Measurements from ENCODE around the gene ZDHHC14.

Gene ZDHHC14

GRCh38 chr6:157637516-157637915 lies 256.5 kb downstream of the ZDHHC14 start:
- Mint-ChIP-seq H3K4me1 (ENCODE audit: low read depth) (peaks cover 6% of the 10 kb centered on the region), H3K27me3 (ENCODE audit: low read depth) (peaks cover 9% of the 10 kb centered on the region), H3K27ac (no peak overlapping the region), H3K4me3 (no peak overlapping the region), H3K36me3 (ENCODE audit: low read depth) (peaks cover 1% of the 10 kb centered on the region), H3K9me3 (no peaks in the 10 kb centered on the region)

GRCh38 chr6:157637941-157638662 lies 257.1 kb downstream of the ZDHHC14 start:
- Mint-ChIP-seq H3K4me3 (no peak overlapping the region), H3K9me3 (no peaks in the 10 kb centered on the region), H3K4me1 (ENCODE audit: low read depth) (peaks cover 6% of the 10 kb centered on the region), H3K36me3 (ENCODE audit: low read depth) (peaks cover 1% of the 10 kb centered on the region), H3K27ac (no peak overlapping the region), H3K27me3 (ENCODE audit: low read depth) (peaks cover 9% of the 10 kb centered on the region)

- Mint-ChIP-seq H3K4me3 (no peak overlapping the region), H3K27ac (no peak overlapping the region), H3K9me3 (no peaks in the 10 kb centered on the region), H3K36me3 (ENCODE audit: low read depth) (peaks cover 1% of the 10 kb centered on the region), H3K4me1 (ENCODE audit: low read depth) (peaks cover 6% of the 10 kb centered on the region), H3K27me3 (ENCODE audit: low read depth) (peaks cover 9% of the 10 kb centered on the region)
Measured at GRCh38 chr6:157638779-157639178, 257.8 kb downstream of the ZDHHC14 start.

GRCh38 chr6:157640746-157641451 lies 259.9 kb downstream of the ZDHHC14 start:
- H3K36me3 Mint-ChIP-seq (ENCODE audit: low read depth): peaks cover 2% of the 10 kb centered on the region
- no peak overlapping the region for H3K4me3 Mint-ChIP-seq
- H3K4me1 Mint-ChIP-seq (ENCODE audit: low read depth): peaks cover 6% of the 10 kb centered on the region
- H3K27me3 Mint-ChIP-seq (ENCODE audit: low read depth): peaks cover 9% of the 10 kb centered on the region
- no peak overlapping the region for H3K27ac Mint-ChIP-seq
- no peaks in the 10 kb centered on the region for H3K9me3 Mint-ChIP-seq

GRCh38 chr6:157641837-157642236 lies 260.8 kb downstream of the ZDHHC14 start:
- Mint-ChIP-seq H3K4me1 (ENCODE audit: low read depth) (peaks cover 6% of the 10 kb centered on the region), H3K27me3 (ENCODE audit: low read depth) (peaks cover 7% of the 10 kb centered on the region), H3K4me3 (no peak overlapping the region), H3K27ac (no peak overlapping the region), H3K9me3 (no peaks in the 10 kb centered on the region), H3K36me3 (ENCODE audit: low read depth) (peaks cover 3% of the 10 kb centered on the region)

GRCh38 chr6:157642736-157643135 lies 261.7 kb downstream of the ZDHHC14 start:
- Mint-ChIP-seq H3K4me3 (no peak overlapping the region), H3K4me1 (ENCODE audit: low read depth) (peaks cover 14% of the 10 kb centered on the region), H3K36me3 (ENCODE audit: low read depth) (peaks cover 8% of the 10 kb centered on the region), H3K27ac (no peak overlapping the region), H3K9me3 (no peaks in the 10 kb centered on the region), H3K27me3 (ENCODE audit: low read depth) (peaks cover 4% of the 10 kb centered on the region)

- Mint-ChIP-seq H3K27ac (no peak overlapping the region), H3K36me3 (ENCODE audit: low read depth) (peaks cover 12% of the 10 kb centered on the region), H3K4me1 (ENCODE audit: low read depth) (peaks cover 19% of the 10 kb centered on the region), H3K27me3 (ENCODE audit: low read depth) (peaks cover 4% of the 10 kb centered on the region), H3K9me3 (no peaks in the 10 kb centered on the region), H3K4me3 (no peak overlapping the region)
Measured at GRCh38 chr6:157644043-157644810, 263.2 kb downstream of the ZDHHC14 start.

- H3K9me3 Mint-ChIP-seq: no peaks in the 10 kb centered on the region
- no peaks in the 10 kb centered on the region for H3K27me3 Mint-ChIP-seq (ENCODE audit: low read depth)
- H3K27ac Mint-ChIP-seq: no peak overlapping the region
- H3K4me1 Mint-ChIP-seq (ENCODE audit: low read depth): peaks cover 13% of the 10 kb centered on the region
- H3K36me3 Mint-ChIP-seq (ENCODE audit: low read depth): peaks cover 12% of the 10 kb centered on the region
- no peak overlapping the region for H3K4me3 Mint-ChIP-seq
Measured at GRCh38 chr6:157645201-157645795, 264.3 kb downstream of the ZDHHC14 start.

GRCh38 chr6:157646012-157646411 lies 265.0 kb downstream of the ZDHHC14 start:
- peaks cover 12% of the 10 kb centered on the region for H3K36me3 Mint-ChIP-seq (ENCODE audit: low read depth)
- no peak overlapping the region for H3K27ac Mint-ChIP-seq
- H3K4me1 Mint-ChIP-seq (ENCODE audit: low read depth): peaks cover 13% of the 10 kb centered on the region
- H3K4me3 Mint-ChIP-seq: no peak overlapping the region
- H3K9me3 Mint-ChIP-seq: no peaks in the 10 kb centered on the region
- H3K27me3 Mint-ChIP-seq (ENCODE audit: low read depth): no peaks in the 10 kb centered on the region

- H3K27ac Mint-ChIP-seq: no peak overlapping the region
- no peaks in the 10 kb centered on the region for H3K27me3 Mint-ChIP-seq (ENCODE audit: low read depth)
- peaks cover 13% of the 10 kb centered on the region for H3K4me1 Mint-ChIP-seq (ENCODE audit: low read depth)
- no peaks in the 10 kb centered on the region for H3K9me3 Mint-ChIP-seq
- H3K4me3 Mint-ChIP-seq: no peak overlapping the region
- peaks cover 12% of the 10 kb centered on the region for H3K36me3 Mint-ChIP-seq (ENCODE audit: low read depth)
Measured at GRCh38 chr6:157647261-157647915, 266.4 kb downstream of the ZDHHC14 start.

GRCh38 chr6:157648561-157648960 lies 267.6 kb downstream of the ZDHHC14 start:
- Mint-ChIP-seq H3K27ac (no peak overlapping the region), H3K9me3 (no peaks in the 10 kb centered on the region), H3K36me3 (ENCODE audit: low read depth) (peaks cover 12% of the 10 kb centered on the region), H3K4me3 (no peak overlapping the region), H3K27me3 (ENCODE audit: low read depth) (no peaks in the 10 kb centered on the region), H3K4me1 (ENCODE audit: low read depth) (peaks cover 13% of the 10 kb centered on the region)

- H3K27ac Mint-ChIP-seq: no peak overlapping the region
- no peaks in the 10 kb centered on the region for H3K9me3 Mint-ChIP-seq
- H3K27me3 Mint-ChIP-seq (ENCODE audit: low read depth): no peaks in the 10 kb centered on the region
- peaks cover 13% of the 10 kb centered on the region for H3K4me1 Mint-ChIP-seq (ENCODE audit: low read depth)
- H3K36me3 Mint-ChIP-seq (ENCODE audit: low read depth): peaks cover 12% of the 10 kb centered on the region
- H3K4me3 Mint-ChIP-seq: no peak overlapping the region
Measured at GRCh38 chr6:157649311-157650260, 268.6 kb downstream of the ZDHHC14 start.

- Mint-ChIP-seq H3K27ac (no peak overlapping the region), H3K9me3 (no peaks in the 10 kb centered on the region), H3K27me3 (ENCODE audit: low read depth) (no peaks in the 10 kb centered on the region), H3K36me3 (ENCODE audit: low read depth) (peaks cover 12% of the 10 kb centered on the region), H3K4me1 (ENCODE audit: low read depth) (peaks cover 13% of the 10 kb centered on the region), H3K4me3 (no peak overlapping the region)
Measured at GRCh38 chr6:157650261-157650640, 269.3 kb downstream of the ZDHHC14 start.
